ENCODE measurements around the gene CCPG1. TPM values are rescaled to one million over a fixed set of nuclear protein-coding genes. Genes with fewer than 3 reads are reported as not detected.

CCPG1 gene
- total and polyA plus RNA-seq, 2 of the 13 experiments (the other 11 are each of a cell fraction or from before 2014, with no cell fraction given) = 16.1 to 19.5 TPM

GRCh38 chr15:55318588-55319494 is 89.3 kb downstream of the CCPG1 start, which contains the start of the genes PIGB and PIGBOS1 (continued):
- 0 out of 2 replicates have a peak, but pooled peaks have one; percentile 27 for TF ChIP-seq PCBP1 (IDR thresholded peaks at IDR 0.05; ENCODE audit: borderline replicate concordance, low read depth, low read length)
- TF ChIP-seq ZNF691 (CRISPR knock-in tag; IDR thresholded peaks at IDR 0.05; ENCODE audit: borderline replicate concordance, low read depth) = peak; percentile 85; the same call in 1 of the 2 replicates
- TF ChIP-seq ZSCAN22 (CRISPR knock-in tag; IDR thresholded peaks at IDR 0.05) = no peak
- TF ChIP-seq MAZ (IDR thresholded peaks at IDR 0.05; ENCODE audit: borderline replicate concordance, low read depth, low read length) = peak; percentile 43; the same call in 1 of the 2 replicates
- TF ChIP-seq MAZ (CRISPR knock-in tag; IDR thresholded peaks at IDR 0.05; ENCODE audit: low read depth) = peak; percentile 55; the same call in 1 of the 2 replicates
- TF ChIP-seq LRRFIP1 (CRISPR knock-in tag; conservative IDR thresholded peaks at IDR 0.05) = no peak
- TF ChIP-seq ZKSCAN8 (CRISPR knock-in tag; IDR thresholded peaks at IDR 0.05; ENCODE audit: borderline replicate concordance) = peak; percentile 72
- no peak for TF ChIP-seq ZKSCAN5 (CRISPR knock-in tag; IDR thresholded peaks at IDR 0.05)
- peak; percentile 85 for TF ChIP-seq KDM3A (CRISPR knock-in tag; IDR thresholded peaks at IDR 0.05; ENCODE audit: low read depth)
- 0 out of 2 replicates have a peak, but pooled peaks have one; percentile 19 for TF ChIP-seq CHD2 (IDR thresholded peaks at IDR 0.05; ENCODE audit: low read depth, low read length)
- TF ChIP-seq PHF21A (CRISPR knock-in tag; IDR thresholded peaks at IDR 0.05) = peak; percentile 77
- TF ChIP-seq, protein P1, sequence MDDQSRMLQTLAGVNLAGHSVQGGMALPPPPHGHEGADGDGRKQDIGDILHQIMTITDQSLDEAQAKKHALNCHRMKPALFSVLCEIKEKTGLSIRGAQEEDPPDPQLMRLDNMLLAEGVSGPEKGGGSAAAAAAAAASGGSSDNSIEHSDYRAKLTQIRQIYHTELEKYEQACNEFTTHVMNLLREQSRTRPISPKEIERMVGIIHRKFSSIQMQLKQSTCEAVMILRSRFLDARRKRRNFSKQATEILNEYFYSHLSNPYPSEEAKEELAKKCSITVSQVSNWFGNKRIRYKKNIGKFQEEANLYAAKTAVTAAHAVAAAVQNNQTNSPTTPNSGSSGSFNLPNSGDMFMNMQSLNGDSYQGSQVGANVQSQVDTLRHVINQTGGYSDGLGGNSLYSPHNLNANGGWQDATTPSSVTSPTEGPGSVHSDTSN (CRISPR knock-in tag; IDR thresholded peaks at IDR 0.05; ENCODE audit: borderline replicate concordance) = no peak
- TF ChIP-seq, protein P2, sequence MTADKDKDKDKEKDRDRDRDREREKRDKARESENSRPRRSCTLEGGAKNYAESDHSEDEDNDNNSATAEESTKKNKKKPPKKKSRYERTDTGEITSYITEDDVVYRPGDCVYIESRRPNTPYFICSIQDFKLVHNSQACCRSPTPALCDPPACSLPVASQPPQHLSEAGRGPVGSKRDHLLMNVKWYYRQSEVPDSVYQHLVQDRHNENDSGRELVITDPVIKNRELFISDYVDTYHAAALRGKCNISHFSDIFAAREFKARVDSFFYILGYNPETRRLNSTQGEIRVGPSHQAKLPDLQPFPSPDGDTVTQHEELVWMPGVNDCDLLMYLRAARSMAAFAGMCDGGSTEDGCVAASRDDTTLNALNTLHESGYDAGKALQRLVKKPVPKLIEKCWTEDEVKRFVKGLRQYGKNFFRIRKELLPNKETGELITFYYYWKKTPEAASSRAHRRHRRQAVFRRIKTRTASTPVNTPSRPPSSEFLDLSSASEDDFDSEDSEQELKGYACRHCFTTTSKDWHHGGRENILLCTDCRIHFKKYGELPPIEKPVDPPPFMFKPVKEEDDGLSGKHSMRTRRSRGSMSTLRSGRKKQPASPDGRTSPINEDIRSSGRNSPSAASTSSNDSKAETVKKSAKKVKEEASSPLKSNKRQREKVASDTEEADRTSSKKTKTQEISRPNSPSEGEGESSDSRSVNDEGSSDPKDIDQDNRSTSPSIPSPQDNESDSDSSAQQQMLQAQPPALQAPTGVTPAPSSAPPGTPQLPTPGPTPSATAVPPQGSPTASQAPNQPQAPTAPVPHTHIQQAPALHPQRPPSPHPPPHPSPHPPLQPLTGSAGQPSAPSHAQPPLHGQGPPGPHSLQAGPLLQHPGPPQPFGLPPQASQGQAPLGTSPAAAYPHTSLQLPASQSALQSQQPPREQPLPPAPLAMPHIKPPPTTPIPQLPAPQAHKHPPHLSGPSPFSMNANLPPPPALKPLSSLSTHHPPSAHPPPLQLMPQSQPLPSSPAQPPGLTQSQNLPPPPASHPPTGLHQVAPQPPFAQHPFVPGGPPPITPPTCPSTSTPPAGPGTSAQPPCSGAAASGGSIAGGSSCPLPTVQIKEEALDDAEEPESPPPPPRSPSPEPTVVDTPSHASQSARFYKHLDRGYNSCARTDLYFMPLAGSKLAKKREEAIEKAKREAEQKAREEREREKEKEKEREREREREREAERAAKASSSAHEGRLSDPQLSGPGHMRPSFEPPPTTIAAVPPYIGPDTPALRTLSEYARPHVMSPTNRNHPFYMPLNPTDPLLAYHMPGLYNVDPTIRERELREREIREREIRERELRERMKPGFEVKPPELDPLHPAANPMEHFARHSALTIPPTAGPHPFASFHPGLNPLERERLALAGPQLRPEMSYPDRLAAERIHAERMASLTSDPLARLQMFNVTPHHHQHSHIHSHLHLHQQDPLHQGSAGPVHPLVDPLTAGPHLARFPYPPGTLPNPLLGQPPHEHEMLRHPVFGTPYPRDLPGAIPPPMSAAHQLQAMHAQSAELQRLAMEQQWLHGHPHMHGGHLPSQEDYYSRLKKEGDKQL (CRISPR knock-in tag; IDR thresholded peaks at IDR 0.05; ENCODE audit: low read depth) = 0 out of 2 replicates have a peak, but pooled peaks have one; percentile 30
- no peak for TF ChIP-seq FOXC1 (CRISPR knock-in tag; IDR thresholded peaks at IDR 0.05; ENCODE audit: borderline replicate concordance)
- TF ChIP-seq ARNT (IDR thresholded peaks at IDR 0.05) = no peak
- no peak for TF ChIP-seq KDM6A (CRISPR knock-in tag; IDR thresholded peaks at IDR 0.05; ENCODE audit: low read depth)

Measured in HepG2 (cell line).